Measurements from ENCODE around the gene PBRM1.

PBRM1 gene

GRCh38 chr3:52509753-52510328, 175.9 kb downstream of the PBRM1 start:
- DNase-seq (ENCODE audit: low read depth), result no peak

GRCh38 chr3:52507359-52507758, 178.4 kb downstream of the PBRM1 start:
- DNase-seq (ENCODE audit: low read depth), result no peak

GRCh38 chr3:52506266-52506966, 179.3 kb downstream of the PBRM1 start:
- DNase-seq (ENCODE audit: low read depth), result no peak

GRCh38 chr3:52504977-52505376, 180.7 kb downstream of the PBRM1 start:
- no peak for DNase-seq (ENCODE audit: low read depth)

- no peak for DNase-seq (ENCODE audit: low read depth)
These were observed 181.8 kb downstream of the PBRM1 start for GRCh38 chr3:52503788-52504424.

GRCh38 chr3:52502808-52503350, 182.8 kb downstream of the PBRM1 start:
- DNase-seq (ENCODE audit: low read depth), result no peak

GRCh38 chr3:52502001-52502400, 183.7 kb downstream of the PBRM1 start:
- no peak for DNase-seq (ENCODE audit: low read depth)

- no peak for DNase-seq (ENCODE audit: low read depth)
These were observed 184.7 kb downstream of the PBRM1 start for GRCh38 chr3:52501046-52501445.

GRCh38 chr3:52498137-52499054, 187.3 kb downstream of the PBRM1 start:
- DNase-seq (ENCODE audit: low read depth), result no peak

GRCh38 chr3:52495777-52496602, 189.7 kb downstream of the PBRM1 start:
- no peak for DNase-seq (ENCODE audit: low read depth)

All from activated gamma-delta T cell treated with anti-CD3 and anti-CD28 coated beads, Interleukin-2, amount 50 U/mL, for 16 hours (primary cell).